BE2C (cell line): Measurements from ENCODE around the gene MS4A15.

Experiments
- DNase-seq: peaks from one replicate; pipeline ENCODE4 v3.0.0-alpha.2; 2020
- H3K27me3 ChIP-seq: fragments of 250-450 bp; sonication (Bioruptor Pico); 2 replicates; pipeline ENCODE4 v1.5.1; 2020; ENCODE audit warnings: mild to moderate bottlenecking
- H3K36me3 ChIP-seq: fragments of 250-450 bp; sonication (Bioruptor Pico); 2 replicates; pipeline ENCODE4 v1.5.1; 2020; ENCODE audit warnings: mild to moderate bottlenecking
- H3K4me1 ChIP-seq: fragments of 250-450 bp; sonication (Bioruptor Pico); 2 replicates; pipeline ENCODE4 v1.5.1; 2020
- H3K4me3 ChIP-seq: 2 replicates; pipeline ENCODE4 v1.5.1; 2011; ENCODE audit warnings: low read depth, low read length
- H3K9me3 ChIP-seq: fragments of 250-450 bp; sonication (Bioruptor Pico); 2 replicates; pipeline ENCODE4 v1.5.1; 2020
- TF ChIP-seq, protein P1 (sequence below): IDR thresholded peaks from 2 replicates; pipeline ENCODE4 v1.5.1; 2012; ENCODE audit warnings: mild to moderate bottlenecking, low read depth, low read length

MS4A15 gene

DNA sequence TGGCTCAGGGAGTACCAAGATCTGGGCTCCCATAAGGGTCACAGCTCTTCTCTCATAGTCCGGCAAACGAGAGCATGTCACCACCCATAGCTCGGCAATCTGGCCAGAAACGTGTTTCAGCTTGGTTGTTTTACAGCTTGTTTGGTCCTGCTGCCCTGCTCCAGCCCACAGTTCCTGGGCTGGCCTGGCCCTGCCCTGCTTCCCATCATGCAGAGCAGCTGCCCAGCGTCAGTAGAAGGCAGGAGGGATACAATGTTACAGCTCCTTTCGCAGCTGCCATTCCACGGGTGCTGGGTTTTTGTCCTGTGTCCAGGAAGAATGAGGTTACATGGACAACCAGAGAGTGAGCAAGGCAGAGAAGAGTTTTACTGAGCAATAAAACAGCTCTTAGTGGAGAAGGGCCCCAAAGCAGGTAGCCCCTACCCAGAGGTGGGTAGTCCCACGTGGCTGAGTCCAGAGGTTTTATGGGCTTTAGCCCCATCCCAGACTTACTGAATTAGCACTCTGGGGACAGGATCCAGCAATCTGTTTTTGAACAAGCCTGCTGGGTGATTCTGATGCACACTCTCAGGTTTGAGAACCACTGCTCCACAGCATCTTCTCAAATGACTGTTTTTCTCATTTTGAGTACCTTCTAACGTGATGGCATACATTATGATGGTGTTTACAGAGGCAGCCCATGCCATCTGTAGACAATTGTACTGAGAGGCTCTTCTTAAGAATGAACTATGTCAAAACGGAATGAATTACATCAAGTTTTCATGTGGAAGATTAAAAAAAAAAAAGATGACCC, 37.9 kb upstream of the MS4A15 start:
- Histone ChIP-seq H3K4me3 (no peak overlapping the region), H3K27me3 (no peaks in the 10 kb centered on the region), H3K4me1 (no peaks in the 10 kb centered on the region), H3K36me3 (no peaks in the 10 kb centered on the region), H3K9me3 (no peaks in the 10 kb centered on the region)
- TF ChIP-seq, protein P1, sequence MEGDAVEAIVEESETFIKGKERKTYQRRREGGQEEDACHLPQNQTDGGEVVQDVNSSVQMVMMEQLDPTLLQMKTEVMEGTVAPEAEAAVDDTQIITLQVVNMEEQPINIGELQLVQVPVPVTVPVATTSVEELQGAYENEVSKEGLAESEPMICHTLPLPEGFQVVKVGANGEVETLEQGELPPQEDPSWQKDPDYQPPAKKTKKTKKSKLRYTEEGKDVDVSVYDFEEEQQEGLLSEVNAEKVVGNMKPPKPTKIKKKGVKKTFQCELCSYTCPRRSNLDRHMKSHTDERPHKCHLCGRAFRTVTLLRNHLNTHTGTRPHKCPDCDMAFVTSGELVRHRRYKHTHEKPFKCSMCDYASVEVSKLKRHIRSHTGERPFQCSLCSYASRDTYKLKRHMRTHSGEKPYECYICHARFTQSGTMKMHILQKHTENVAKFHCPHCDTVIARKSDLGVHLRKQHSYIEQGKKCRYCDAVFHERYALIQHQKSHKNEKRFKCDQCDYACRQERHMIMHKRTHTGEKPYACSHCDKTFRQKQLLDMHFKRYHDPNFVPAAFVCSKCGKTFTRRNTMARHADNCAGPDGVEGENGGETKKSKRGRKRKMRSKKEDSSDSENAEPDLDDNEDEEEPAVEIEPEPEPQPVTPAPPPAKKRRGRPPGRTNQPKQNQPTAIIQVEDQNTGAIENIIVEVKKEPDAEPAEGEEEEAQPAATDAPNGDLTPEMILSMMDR, result no peak
- DNase-seq, result no peak

DNA sequence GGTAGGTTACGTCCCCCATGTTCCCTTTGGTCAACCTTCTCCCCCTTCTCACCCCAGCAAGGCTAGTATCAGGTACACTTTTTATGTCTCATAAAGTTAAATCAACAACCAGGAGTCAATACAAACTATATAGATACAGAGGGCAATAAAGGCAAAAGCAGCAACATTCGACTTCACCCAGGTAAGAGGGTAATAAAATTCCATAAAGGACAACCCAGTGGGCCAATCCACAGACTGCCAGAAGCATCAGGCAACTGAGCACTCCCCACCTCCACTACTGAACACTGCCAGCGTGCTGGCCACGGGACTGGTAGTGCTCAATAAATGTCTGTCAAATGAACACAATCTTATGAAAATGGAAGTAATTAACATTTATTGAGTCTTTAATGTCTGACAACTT, 37.3 kb upstream of the MS4A15 start:
- Histone ChIP-seq H3K4me3 (no peak overlapping the region), H3K4me1 (no peaks in the 10 kb centered on the region), H3K27me3 (no peaks in the 10 kb centered on the region), H3K36me3 (no peaks in the 10 kb centered on the region), H3K9me3 (no peaks in the 10 kb centered on the region)
- TF ChIP-seq, protein P1, result no peak
- no peak for DNase-seq

DNA sequence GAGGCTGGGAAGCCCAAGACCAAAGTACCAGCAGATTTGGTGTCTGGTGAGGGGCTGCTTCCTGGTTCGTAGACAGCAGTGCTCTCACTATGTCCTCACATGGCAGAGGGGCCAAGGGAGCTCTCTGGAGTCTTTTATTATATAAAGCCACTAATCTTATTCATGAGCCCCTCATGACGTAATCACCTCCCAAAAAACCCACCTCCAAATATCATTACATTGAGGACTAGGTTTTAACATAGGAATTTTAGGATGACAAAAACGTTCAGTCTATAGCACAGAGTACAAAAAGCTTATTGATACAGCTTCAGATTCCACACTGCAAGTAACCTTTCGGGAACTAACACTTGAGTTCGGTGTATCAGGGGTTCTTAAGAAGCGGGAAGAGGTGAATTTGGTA, 36.2 kb upstream of the MS4A15 start:
- H3K9me3 ChIP-seq, result no peaks in the 10 kb centered on the region
- TF ChIP-seq, protein P1, result no peak
- no peaks in the 10 kb centered on the region for H3K4me1 ChIP-seq
- H3K36me3 ChIP-seq, result no peaks in the 10 kb centered on the region
- DNase-seq, result no peak
- H3K27me3 ChIP-seq, result no peaks in the 10 kb centered on the region
- no peak overlapping the region for H3K4me3 ChIP-seq

DNA sequence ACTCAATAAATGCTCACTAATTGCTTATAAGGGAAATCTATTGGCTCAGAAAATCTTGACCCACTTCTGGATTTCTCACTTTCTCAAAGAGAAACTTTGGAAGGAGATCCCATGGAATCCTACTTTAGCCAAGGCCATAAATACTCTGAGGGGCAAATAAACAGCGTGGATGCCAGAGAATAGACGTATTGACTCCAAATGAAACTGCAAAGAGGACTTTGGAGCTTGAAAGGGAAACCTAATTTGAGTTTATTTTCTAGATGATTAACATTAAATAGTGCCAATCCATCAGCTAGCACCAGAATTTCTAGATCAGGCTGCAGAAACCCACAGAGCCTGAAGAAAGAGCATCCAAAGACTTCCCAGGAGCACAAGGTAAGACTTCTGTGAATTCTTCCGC, 32.2 kb upstream of the MS4A15 start, which contains the start of gene MS4A18:
Gene MS4A18, plus strand, starts transcription at position 301 of the 400 bp plus-strand sequence.
- Histone ChIP-seq H3K4me1 (no peaks in the 10 kb centered on the region), H3K9me3 (no peaks in the 10 kb centered on the region), H3K27me3 (no peaks in the 10 kb centered on the region), H3K4me3 (no peak within 1 kb of the TSS), H3K36me3 (no peaks in the 10 kb centered on the region)
- DNase-seq, result no peak
- TF ChIP-seq, protein P1, result no peak

DNA sequence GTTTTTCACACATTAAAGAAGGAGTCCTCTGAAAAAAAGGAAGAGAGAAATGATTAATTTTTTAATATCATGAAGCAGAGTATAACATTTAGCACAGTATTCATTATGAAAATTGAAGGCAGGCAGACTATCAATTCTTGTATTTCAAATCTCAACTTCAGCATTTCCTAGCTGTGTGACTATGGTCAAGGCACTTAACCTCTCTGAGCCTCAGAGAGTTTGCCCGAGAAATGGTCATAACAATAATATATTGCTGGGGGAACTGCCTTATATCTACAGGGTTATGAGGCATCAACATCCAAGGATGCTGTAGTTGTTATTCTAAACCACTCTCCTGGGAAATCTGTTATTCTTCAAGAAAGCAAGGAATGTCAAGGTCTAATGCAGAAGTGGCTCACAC, 31.1 kb upstream of the MS4A15 start:
- no peaks in the 10 kb centered on the region for H3K27me3 ChIP-seq
- TF ChIP-seq, protein P1, result no peak
- no peaks in the 10 kb centered on the region for H3K9me3 ChIP-seq
- no peak overlapping the region for H3K4me3 ChIP-seq
- DNase-seq, result no peak
- H3K36me3 ChIP-seq, result no peaks in the 10 kb centered on the region
- H3K4me1 ChIP-seq, result no peaks in the 10 kb centered on the region

DNA sequence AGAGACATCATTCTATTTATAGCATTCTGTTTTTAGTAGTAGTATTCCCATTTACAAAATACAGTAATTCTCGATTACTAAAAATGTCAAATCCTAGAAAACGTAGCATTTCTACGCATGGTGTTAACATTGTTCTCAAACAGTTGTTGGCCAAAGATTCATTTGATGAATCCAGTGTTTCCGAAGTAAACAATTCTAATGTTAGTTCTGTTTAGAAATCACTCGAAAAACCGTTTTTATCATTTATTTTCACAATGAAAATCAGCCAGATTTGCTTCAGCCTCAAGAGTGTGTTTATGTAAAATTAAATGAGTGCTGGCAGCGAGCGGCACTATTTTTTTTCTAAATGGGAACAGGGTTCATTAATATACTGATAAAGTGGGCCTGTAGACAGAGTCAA, 25.1 kb upstream of the MS4A15 start:
- no peaks in the 10 kb centered on the region for H3K36me3 ChIP-seq
- H3K27me3 ChIP-seq, result no peaks in the 10 kb centered on the region
- no peak for DNase-seq
- no peaks in the 10 kb centered on the region for H3K9me3 ChIP-seq
- H3K4me3 ChIP-seq, result no peak overlapping the region
- H3K4me1 ChIP-seq, result no peaks in the 10 kb centered on the region
- TF ChIP-seq, protein P1, result no peak
